ENCODE data around the gene UBL4B.

DNA sequence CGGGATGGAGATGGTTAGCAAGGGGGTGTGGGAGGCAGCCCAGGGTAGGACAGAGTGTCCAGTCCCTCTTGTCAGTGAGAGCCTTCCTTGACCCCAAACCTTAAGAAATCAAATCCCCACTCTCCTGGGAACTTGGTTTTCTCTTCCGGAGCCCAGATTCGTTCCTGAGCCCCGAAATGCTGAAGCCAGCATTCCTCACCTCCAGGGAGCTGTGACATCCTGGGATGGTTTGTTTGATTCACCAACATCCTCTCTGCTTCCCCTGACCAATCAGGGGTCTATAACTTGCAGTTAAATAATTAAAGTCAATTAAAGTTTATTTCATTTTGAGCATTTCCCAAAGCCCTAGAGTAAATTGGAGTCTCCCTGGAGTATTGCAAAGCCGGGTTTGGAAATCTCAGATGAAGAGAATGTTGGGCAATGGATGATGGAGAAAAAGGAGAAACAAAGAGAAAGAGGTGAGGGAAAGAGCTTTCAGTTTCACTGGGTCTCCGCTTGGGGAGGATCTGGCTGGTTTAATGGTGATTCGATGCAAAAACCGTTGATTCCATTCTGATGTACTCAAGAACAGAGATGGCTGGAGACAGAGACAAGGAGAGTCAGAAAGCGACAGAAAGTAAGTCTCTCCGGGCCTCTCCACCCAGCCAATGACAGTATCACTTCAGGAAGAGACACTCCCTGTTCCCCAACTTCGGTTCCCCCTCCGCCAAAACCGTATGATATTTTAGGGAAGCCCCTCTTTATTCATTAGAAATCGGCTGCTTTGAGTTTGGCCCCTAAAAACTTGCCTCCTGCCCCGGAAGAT, 29.0 kb upstream of the UBL4B start:
- TF ChIP-seq, protein P1, sequence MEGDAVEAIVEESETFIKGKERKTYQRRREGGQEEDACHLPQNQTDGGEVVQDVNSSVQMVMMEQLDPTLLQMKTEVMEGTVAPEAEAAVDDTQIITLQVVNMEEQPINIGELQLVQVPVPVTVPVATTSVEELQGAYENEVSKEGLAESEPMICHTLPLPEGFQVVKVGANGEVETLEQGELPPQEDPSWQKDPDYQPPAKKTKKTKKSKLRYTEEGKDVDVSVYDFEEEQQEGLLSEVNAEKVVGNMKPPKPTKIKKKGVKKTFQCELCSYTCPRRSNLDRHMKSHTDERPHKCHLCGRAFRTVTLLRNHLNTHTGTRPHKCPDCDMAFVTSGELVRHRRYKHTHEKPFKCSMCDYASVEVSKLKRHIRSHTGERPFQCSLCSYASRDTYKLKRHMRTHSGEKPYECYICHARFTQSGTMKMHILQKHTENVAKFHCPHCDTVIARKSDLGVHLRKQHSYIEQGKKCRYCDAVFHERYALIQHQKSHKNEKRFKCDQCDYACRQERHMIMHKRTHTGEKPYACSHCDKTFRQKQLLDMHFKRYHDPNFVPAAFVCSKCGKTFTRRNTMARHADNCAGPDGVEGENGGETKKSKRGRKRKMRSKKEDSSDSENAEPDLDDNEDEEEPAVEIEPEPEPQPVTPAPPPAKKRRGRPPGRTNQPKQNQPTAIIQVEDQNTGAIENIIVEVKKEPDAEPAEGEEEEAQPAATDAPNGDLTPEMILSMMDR (IDR thresholded peaks at IDR 0.05): no peak
- TF ChIP-seq POLR2A (IDR thresholded peaks at IDR 0.05): no peak

Data from uterus (tissue), 2 donors.